Stimulated activated CD4-positive, alpha-beta T cell treated with anti-CD3 and anti-CD28 coated beads, Interleukin-15, amount 100 ng/mL, for 24 hours (primary cell): ENCODE results near the gene ZDHHC11.
"Not testable (repeated sequence)": the region's sequence is repeated elsewhere in the genome, so short reads cannot be mapped to it uniquely, and the experiment has no call there.

Source experiments
- DNase-seq: peaks from one replicate; pipeline ENCODE4 v3.0.0-alpha.2; 2020

The ZDHHC11 gene

DNA sequence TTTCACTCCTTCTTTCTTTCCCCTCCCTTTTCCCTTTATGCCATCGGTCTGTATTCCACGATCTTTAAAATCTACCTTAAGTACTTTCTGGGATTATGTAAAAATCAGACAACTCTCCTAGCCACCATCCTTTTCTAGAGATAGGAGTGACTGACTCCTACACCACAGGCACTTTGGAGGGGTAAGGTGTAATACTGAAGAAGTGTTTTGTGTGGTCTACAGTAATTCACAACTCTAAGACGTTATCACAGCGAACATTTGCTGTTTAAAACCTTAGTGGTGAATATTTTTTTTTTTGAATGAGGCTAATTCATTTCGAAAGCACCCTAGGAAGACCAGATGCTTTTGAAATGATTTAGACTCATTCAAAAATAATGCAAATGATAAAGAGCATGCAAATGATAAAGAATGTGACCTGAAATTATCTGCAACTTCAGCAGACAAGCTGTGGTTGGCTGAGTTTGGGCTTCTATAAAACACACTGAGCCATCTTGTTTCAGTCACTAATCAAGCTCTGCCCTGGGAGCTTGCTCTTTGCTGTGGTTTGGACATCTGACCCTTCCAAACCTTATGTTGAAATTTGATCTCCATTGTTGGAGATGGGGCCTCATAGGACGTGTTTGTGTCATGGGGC, 52.2 kb downstream of the ZDHHC11 start:
- DNase-seq, result not testable (repeated sequence)

DNA sequence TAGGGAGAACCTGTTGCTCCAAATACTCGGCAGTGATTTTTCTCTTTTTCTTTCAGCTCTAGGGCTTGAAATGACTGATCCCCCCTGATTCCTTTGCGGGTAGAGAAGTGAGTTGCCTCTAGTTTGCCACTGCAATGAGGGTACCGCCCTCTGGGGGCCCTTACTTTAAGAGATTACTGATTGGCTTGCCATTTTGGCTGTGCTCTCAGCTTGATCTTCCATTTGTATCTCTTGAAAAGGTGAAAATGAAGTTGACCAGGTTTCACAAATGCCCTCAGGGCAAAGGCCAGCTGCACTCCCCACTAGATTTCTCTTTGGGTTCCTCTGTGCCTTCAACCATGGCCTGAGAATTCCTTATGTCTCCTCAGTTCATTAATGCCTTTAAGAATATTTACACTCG, 52.8 kb downstream of the ZDHHC11 start:
- not testable (repeated sequence) for DNase-seq

DNA sequence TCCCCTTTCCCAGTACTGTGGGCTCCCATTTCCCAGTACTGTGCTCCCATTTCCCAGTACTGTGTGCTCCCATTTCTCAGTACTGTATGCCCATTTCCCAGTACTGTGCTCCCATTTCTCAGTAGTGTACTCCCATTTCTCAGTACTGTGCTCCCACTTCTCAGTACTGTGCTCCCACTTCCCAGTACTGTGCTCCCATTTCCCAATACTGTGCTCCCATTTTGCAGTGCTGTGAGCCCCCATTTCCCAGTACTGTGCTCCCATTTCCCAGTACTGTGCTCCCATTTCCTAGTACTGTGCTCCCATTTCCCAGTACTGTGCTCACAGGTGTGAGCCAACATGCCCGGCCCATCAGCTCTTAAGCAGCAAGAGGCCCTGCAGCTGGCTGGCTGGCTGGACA, 54.9 kb downstream of the ZDHHC11 start:
- DNase-seq, result not testable (repeated sequence)

DNA sequence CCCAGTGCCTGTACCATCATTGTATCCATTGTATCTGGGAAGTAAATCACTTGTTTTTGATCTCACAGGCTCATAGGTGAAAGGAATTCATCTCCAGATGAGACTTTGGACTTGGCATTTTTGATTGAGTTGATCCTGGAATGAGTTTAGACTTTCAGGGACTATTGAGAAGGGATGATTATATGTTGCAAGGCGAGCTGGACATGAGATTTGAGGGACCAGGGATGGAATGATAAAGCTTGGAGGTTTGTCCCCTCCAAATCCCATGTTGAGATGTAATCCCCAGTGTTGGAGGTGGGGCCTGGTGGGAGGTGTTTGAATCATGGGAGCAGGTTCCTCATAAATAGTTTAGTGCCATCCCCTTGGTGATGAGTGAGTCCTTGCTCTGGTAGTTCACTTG, 55.8 kb downstream of the ZDHHC11 start:
- not testable (repeated sequence) for DNase-seq

DNA sequence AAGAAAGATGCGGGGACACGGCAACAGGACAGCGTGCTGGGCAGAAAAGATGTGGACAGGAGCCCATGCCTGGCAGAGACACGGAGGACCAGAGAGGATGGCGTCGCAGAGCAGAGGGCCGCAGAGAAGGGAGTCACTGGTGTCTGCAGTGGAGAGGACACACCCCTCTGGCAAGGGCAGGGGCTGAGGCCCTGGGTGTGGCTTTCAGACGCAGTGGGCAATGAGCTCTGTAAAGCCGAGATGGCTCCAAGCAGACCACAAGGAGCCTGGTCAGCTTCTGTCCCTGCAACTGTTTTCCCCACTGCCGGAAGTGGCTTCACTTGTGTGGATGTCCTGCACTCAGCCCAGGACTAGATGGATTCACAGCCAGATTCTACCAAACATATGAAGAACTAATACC, 62.1 kb downstream of the ZDHHC11 start:
- DNase-seq, result not testable (repeated sequence)

DNA sequence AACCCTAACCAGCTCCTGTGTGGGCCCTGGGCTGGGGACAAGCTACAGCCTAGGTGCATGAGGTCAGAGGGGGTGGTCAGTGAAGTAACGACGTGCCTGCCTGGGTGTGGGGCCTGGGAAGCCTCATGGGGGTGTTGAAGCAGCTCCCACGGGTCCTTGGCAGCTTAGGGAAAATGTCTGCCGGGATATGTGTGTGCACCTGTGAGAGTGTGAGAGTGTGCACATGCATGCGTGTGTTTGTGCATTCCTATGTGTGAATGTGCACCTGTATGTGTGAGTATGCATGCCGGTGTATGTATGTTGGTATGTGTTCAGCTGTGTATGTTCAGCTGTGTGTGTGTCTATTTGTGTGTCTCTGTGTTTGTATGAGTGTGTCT, 62.9 kb downstream of the ZDHHC11 start:
- DNase-seq, result not testable (repeated sequence)

DNA sequence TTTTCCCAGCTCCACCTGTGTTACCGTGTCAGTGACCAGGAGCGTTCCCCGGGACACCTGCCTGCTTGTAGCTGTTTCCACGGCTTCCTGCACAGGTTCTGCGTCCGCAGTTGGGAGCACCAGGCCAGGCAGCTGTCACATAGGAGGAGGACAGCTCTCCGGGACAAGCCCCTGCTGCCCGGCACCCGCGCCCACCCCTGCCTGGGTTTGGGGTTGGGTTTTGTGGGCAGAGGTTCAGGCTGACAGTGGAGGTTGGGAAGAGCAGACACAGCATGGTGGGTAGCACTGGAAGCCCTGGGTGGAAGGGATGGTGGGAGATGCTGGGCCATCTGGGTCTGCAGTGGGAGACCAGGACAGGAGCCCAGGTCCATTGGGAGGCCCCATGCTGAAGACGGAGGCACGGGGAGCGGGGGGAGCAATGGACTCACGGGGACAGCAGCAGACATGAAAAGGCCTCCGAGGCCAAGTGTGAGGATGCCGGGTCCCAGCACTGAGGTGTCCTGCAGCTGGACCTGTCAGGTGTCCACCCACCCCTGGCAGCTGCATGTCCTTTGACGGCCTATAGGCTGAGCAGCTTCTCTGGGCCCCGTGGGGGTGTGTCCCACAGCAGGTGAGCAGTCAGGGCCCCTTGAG, 63.4 kb downstream of the ZDHHC11 start:
- DNase-seq, result not testable (repeated sequence)

DNA sequence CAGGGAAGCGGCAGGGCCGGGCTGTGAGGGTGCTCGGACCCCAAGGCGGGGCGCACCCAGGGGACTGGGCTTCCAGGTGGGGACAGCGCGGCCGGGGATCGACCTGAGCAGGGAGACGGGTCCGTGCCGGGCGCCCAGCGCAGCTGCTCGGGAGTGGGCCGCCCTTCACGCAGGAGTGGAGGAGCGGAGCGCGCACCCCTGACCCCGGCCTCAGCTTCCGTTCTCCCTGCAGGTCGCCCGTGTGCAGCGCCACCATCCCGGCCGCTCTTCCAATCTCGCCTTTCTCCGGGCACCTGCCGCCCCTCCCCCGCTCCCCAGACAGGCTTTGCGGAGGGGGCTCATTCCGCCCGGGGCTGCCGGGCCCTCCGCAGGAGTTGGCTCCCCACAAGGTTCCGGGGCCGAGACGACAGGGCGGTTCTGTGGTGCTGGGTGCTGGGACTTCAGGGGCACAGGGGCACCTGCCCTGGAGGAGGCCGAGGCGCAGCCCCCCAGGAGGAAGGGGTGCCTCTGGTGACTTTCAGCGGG, 65.5 kb downstream of the ZDHHC11 start:
- not testable (repeated sequence) for DNase-seq

DNA sequence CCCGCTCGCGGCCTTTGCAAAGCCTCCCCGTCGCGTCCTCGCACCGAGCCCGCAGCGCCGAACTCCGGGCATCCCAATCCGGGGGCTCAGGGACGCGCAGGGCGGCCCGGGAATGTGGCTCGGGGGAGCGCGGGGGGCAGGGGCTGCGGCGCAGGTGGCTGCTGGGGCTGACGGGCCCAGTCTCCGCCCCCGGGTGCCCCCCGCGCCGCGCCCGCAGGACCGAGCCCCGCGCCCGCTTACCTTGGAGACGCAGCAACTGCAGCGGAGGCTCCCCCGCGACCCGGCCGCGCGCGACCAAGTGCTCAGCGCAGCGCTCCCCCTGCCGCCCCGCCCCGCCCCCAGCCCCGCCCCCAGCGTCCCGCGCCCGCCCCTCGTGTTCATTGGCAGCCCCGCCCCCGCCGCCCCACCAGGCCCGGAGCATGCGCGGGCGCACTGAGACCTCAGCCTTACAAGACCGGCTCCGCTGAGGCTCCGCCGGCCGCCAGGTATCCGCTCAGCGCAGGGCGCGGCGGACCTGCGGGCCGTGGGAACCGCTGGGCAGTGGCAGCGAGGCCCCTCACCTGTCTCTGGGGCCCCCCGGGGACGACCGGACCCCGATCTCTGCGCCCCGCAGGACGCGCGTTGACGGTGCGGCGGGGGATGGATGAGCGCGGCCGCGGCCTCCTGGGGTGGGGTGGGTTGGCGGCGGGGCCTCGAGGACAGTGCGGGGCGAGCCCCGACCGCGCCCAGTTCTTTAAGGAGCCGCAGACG, 66.2 kb downstream of the ZDHHC11 start, which contains the start of gene ZDHHC11B:
Gene ZDHHC11B, minus strand, starts transcription at position 302 of the 750 bp plus-strand sequence. CDS start 17,810 bp downstream, outside the sequence.
- peak; percentile 96 for DNase-seq

DNA sequence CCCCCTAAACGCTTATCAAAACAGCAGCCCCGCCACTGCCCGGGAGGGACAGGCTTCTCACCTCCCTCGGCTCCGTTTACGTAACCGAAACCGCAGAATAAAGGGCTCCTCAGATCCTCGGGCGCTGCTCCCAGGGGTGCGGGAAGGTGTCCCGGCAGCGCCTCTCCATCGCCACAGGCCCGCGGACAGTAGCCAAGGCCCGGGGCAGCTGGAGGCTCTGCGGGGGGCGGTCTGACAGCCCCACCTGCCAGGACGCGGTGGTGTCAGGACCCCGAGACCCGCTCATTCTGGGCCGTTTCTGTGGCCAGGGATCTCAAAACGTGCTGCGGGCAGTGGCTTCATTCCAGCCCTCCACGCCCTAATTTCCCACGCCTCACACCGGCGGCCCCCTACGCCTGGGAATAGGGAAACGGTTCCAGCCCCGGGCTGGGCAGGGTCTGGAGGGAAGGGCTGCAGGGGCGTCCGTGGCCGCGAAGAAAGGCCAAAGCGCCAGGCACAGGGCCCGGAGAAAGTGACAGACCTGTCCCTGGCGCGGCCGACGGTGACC, 66.8 kb downstream of the ZDHHC11 start:
- DNase-seq, result not testable (repeated sequence)

DNA sequence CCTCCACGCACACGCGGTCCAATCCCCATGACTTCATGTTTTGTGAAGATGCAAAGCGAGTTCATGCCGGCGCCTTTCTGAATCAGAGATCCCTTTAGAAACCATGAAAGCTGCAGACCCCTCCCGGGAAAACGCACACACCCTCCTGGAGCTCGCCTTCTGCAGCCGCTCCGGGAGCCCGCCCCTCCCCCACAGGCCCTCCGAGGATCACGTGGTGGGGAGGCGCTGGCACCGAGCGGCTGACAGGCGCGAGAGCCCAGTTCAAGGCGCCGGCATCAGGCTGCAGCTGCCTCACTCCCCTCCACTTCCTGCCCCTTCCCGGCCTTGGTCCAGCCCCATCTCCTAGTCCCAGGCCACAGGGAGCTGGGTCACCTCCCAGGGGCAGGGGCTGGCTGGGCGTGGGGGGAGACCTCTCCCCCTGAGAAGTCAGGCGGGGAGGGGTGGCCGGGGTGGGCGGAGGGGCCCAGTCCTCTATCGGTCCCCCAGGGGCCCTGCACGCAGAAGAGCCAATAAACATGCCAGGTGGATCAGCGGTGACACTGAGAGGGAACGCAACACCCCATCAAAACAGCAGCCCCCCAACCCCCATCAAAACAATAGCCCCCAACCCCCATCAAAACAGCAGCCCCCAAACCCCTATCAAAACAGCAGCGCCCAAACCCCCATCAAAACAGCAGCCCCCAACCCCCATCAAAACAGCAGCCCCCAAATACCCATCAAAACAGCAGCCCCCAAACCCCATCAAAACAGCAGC, 67.6 kb downstream of the ZDHHC11 start:
- not testable (repeated sequence) for DNase-seq

DNA sequence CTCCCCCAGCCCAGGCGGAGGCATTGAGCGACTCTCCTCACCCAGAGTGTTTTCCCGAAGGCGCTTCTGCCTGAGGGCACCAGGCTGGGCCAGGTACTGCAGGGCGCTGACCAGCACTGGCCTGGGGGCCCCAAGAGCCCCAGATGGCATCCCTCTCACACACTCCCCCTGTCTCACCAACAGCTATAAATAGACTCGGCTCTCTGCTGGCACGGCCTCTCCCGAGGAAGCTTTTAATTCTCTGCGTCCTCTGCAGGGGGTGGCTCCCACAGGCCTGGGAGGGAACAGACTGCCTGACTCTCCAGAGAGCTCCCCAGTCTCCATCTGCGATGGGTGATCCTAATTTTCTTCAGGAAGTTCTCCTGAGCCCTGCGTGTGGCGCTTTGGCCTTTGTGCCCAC, 68.4 kb downstream of the ZDHHC11 start:
- DNase-seq, result not testable (repeated sequence)

DNA sequence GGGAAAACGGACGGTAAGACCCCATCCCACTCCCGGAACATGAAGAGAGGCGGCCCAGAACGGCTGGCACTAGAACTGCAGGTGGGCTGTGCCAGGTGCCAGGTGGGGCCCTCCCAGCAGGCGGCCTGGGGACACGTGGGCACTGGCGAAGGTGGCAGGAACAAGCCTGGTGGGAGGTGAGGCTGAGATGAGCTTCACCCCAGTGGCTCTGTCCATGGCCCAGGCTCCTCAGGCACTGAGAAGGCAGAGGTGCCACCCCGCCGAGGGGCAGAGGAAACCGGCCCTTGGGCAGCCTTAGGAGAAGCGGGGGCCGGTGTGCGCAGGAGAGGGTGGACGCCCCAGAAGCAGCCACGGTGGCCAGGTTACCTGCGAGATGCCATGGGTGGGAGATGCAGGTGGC, 70.2 kb downstream of the ZDHHC11 start:
- DNase-seq, result not testable (repeated sequence)

DNA sequence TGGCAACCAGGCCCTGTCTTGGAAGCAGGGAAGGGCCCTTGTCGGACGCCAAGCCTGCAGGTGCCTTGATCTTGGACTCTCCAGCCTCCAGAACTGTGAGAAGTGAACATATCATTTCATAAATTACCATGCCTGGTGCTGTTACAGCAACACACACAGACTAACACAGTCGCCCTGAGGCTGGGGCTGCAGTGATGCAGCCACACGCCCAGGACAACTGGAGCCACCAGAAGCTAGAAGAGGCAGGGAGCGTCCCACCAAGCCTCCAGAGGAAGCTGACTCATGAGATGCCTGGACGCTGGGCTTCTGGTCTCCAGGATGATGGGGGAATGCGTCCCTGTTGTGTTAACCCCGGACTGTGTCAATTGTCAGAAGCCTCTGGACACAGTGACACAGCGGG, 71.8 kb downstream of the ZDHHC11 start:
- not testable (repeated sequence) for DNase-seq

DNA sequence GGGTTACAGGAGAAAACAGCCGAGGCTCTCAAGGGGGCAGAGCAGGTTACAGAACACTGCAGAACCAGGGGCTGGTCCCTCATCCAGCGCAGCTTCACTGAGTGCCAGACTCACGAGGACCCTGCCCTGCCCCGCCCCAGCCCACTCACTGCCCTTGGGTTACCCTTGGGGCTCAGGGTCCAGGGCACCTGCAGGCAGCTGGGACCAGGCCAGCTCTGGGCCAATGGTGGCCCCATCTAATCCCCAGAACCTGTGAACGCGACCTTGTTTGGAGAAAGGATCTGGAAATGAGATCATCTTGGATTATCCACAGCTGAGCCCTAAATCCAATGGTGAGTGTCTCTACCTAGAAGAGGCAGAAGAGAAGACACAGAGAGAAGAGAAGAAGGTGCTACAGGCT, 72.4 kb downstream of the ZDHHC11 start:
- not testable (repeated sequence) for DNase-seq

DNA sequence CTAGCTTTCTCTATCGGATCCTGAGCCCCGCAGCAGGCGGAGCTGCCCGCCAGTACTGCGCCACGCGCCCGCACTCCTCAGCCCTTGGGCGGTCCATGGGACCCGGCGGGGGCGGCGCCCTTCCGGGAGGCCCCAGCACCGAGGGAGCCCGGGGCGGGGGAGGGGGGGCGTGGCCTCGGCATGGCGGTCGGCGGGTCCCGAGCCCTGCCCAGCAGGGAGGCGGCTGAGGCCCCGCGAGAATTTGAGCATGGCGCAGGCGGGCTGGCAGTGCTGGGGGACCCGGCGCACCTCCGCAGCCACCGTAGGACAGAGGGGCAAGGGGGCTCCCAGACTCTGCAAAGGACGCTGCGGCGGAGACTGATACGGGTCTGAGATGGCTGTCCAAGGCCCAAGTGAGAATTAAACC, 73.0 kb downstream of the ZDHHC11 start:
- DNase-seq, result no peak

DNA sequence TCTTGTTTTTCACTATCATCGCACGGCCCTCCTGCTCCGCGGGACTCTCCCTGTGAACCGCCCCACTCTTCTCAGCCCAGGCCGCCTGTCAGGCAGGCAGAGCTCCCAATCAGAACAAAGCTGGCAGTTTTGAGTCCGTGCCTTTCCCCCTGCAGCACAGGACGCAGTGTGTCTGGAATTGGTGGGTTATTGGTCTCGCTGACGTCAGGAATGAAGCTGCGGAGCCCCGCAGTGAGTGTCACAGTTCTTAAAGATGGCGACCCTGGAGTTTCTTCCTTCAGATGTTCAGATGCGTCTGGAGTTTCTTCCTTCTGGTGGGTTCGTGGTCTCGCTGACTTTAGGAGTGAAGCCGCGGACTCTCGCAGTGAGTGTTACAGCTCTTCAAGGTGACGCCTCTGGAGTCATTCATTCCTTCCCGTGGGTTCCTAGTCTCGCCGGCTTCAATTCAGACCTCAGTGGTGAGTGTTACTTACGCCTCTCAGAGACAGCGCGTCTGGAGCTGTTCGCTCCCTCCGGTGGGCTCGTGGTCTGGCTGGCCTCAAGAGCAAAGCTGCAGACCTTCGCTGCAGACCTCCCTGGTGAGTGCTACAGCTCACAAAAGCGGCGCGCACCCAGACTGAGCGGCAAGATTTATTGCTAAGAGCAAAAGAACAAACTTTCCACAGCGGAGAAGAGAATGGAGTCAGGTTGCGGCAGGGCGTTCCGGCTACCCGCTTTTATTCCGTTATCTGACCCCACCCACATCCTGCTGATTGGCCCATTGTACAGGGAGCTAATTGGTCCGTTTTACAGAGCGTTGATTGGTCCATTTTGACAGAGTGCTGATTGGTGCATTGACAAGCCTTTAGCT, 73.7 kb downstream of the ZDHHC11 start:
- DNase-seq, result no peak

DNA sequence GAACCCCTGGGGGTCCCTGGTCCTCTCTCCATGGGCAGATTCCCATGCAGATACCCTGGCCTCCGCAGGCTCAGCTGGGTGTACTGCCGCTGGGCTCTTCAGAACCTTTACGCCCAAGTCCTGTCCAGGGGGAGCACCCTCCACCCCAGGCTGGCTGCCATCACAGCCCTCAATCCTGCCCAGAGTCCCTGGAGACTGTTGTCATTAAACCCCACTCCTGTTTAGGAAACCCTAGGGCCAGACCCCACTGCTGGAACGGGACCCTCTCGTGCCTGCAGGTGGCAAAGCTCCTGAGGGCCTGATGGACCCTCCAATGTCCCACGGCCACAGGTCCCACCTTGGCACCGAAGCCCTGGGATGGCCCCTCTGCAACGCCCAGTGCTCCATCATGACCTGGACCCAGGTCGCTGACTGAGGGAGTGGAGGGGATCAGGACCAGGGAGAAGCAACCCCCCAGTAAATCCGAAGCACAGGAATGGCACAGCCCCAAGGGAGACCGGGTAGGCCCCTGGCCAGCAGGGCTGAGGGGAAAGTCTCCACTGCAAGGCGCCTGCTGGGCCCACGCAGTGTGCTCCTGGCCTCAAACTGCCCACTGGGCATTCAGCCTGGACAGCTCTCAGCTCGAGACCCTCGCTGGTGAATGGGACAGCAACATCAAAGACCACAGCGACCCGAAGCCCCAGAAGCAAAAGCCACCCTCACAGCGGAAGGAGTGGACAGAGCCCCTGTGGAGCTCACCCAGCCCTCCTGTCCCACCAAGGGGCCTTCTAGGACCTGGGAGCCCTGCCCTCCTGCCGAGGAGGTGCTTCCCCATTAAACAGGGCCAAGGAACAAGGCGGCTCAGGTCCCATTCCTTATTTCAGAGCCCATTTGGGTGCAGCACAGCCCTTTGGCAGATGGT, 74.6 kb downstream of the ZDHHC11 start:
- no peak for DNase-seq

DNA sequence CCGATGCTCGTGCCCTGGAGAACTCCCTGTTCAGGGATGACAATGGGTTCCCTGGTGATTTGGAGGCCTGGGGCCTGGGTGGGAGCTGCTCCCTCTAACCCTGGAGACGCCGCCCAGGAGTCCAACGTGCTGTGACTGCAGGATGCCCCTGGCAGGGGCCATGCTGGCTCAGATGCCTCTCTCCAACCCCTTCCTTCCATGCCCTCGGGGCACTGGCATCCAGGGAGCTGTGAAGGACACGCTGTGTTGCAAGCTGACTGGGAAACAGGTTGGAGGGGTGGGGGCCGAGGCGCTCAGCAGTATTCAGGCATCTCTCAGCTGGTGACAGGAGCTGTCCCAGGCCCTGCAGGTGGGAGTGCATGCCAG, 75.2 kb downstream of the ZDHHC11 start:
- not testable (repeated sequence) for DNase-seq

DNA sequence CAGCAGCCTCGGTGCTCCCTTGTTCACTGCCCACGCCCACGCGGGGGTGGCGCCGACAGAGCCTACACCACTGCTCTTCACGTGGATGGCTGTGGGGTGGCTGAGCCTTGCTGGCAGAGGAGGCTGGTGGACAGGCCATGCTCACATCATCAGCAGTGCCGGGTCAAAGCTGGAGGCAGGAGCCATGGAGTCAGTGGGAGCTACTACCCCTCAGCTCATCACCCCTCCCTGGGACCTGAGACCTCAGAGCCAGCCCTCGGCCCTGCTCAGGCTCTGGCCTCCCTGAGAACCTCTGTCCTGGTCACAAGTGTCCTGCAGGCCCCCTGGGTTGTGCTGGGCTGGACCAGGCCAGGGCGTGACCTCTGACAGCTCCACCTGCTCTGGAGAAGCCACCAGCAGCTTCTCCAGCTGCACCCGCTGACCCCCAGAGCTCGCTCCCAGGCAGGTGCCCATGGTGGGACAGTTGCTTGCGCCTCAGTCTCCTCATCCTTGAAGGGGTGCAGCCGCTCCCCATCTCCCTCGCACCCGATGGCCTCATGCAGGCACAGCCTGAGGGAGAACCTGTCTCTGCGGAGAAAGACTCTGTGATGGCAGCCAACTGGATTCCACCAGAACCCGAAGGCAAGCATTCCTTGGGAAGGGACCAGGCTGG, 75.8 kb downstream of the ZDHHC11 start:
- not testable (repeated sequence) for DNase-seq
